H1 (cell line): Measurements from ENCODE around the gene AMBN. TPM values are rescaled to one million over a fixed set of nuclear protein-coding genes. Genes with fewer than 3 reads are reported as not detected.

Experiments used
- CTCF ChIA-PET: fragments of 300-600 bp; sonication (Branson Sonifier 250); formaldehyde crosslinking; loops from one replicate; lab custom pipeline; 2021; ENCODE audit not compliant: partially characterized antibody; lab: Charles Lee
- POLR2A ChIA-PET: fragments of 300-600 bp; sonication (Branson Sonifier 250); formaldehyde crosslinking; loops from one replicate; lab custom pipeline; 2021; ENCODE audit warnings: inconsistent platforms; ENCODE audit not compliant: partially characterized antibody; lab: Charles Lee
- DNase-seq, 2 experiments: peaks; one replicate each; pipeline versions ENCODE4 v3.0.0 to v3.0.0-alpha.2; 2010 to 2022; ENCODE audit warnings: low spot score in 2 of 2, low read depth in 1 of 2, mixed read lengths in 1 of 2
- FAIRE-seq: peaks from 2 replicates; lab custom pipeline; 2011; peaks lifted over from hg19 to GRCh38; lab: Jason Lieb, UNC
- H2AFZ ChIP-seq: 2 replicates; pipeline ENCODE4 v1.8.1; 2012; ENCODE audit warnings: low read length, inconsistent platforms
- H2AK5ac ChIP-seq: 2 replicates; pipeline ENCODE4 v1.6.1; 2013; ENCODE audit warnings: low read depth, low read length
- H2BK120ac ChIP-seq: replicated peaks from 2 replicates; pipeline ENCODE3; 2013; ENCODE audit warnings: low read depth, low read length, inconsistent platforms
- H2BK12ac ChIP-seq: 2 replicates; pipeline ENCODE4 v1.6.1; 2013; ENCODE audit warnings: low read depth, low read length
- H2BK15ac ChIP-seq: 2 replicates; pipeline ENCODE4 v1.6.1; 2013; ENCODE audit warnings: low read length
- H2BK20ac ChIP-seq: 2 replicates; pipeline ENCODE4 v1.6.1; 2013; ENCODE audit warnings: low read length
- H2BK5ac ChIP-seq: 2 replicates; pipeline ENCODE4 v1.6.1; 2013; ENCODE audit warnings: low read depth, low read length
- H3K14ac ChIP-seq: 2 replicates; pipeline ENCODE4 v1.6.1; 2013; ENCODE audit warnings: inconsistent platforms; ENCODE audit not compliant: insufficient read length
- H3K18ac ChIP-seq: 2 replicates; pipeline ENCODE4 v1.6.1; 2013; ENCODE audit warnings: low read length; ENCODE audit errors: extremely low read depth
- H3K23ac ChIP-seq: 2 replicates; pipeline ENCODE4 v1.6.1; 2013; ENCODE audit warnings: inconsistent platforms; ENCODE audit not compliant: insufficient read length
- H3K23me2 ChIP-seq: 2 replicates; pipeline ENCODE4 v1.6.1; 2013; ENCODE audit warnings: low read depth, low read length
- H3K27ac ChIP-seq: 2 replicates; pipeline ENCODE4 v1.6.1; 2011; ENCODE audit warnings: low read depth, low read length, inconsistent platforms
- H3K27me3 ChIP-seq, 4 experiments: replicated peaks in 1 of 4; 1 replicate in 1 of 4; 2 replicates in 3 of 4; pipeline versions ENCODE4 v1.6.1 to v1.8.1; 2011 to 2013; ENCODE audit warnings: low read length in 3 of 4, mild to moderate bottlenecking in 3 of 4, inconsistent platforms in 2 of 4, mixed read lengths in 2 of 4, moderate library complexity in 1 of 4; ENCODE audit not compliant: control insufficient read depth in 3 of 4, insufficient read depth in 3 of 4; ENCODE audit errors: extremely low read depth in 1 of 4
- H3K36me3 ChIP-seq, 4 experiments: 2 replicates each; pipeline versions ENCODE4 v1.6.1 to v1.8.1; 2011 to 2013; ENCODE audit warnings: mild to moderate bottlenecking in 4 of 4, low read length in 3 of 4, moderate library complexity in 2 of 4, control low read depth in 1 of 4, inconsistent platforms in 1 of 4; ENCODE audit not compliant: insufficient read depth in 4 of 4, control insufficient read depth in 2 of 4
- H3K4ac ChIP-seq: replicated peaks from 2 replicates; pipeline ENCODE3; 2013; ENCODE audit warnings: low read length, low read depth, mixed read lengths, inconsistent platforms; ENCODE audit not compliant: insufficient read length
- H3K4me1 ChIP-seq, 4 experiments: replicated peaks in 1 of 4; 1 replicate in 1 of 4; 2 replicates in 3 of 4; pipeline versions ENCODE4 v1.6.1 to v1.8.1; 2011 to 2013; ENCODE audit warnings: low read length in 3 of 4, inconsistent platforms in 2 of 4, mixed read lengths in 1 of 4; ENCODE audit not compliant: insufficient read depth in 4 of 4, control insufficient read depth in 3 of 4
- H3K4me2 ChIP-seq, 2 experiments: 2 replicates each; pipeline versions ENCODE4 v1.6.1 to v1.8.1; 2011 to 2013; ENCODE audit warnings: low read depth in 2 of 2, low read length in 2 of 2, control low read depth in 1 of 2, inconsistent platforms in 1 of 2, mild to moderate bottlenecking in 1 of 2; ENCODE audit not compliant: insufficient read depth in 1 of 2
- H3K4me3 ChIP-seq, 4 experiments: fragments of 200-600, 300-600 bp in 1 of 4; sonication (generic), shearing (Covaris generic), sonication (Bioruptor Twin) in 1 of 4; 2 replicates each; pipeline versions ENCODE4 v1.5.1 to v1.8.1; 2011 to 2016; ENCODE audit warnings: low read length in 4 of 4, low read depth in 3 of 4, control low read depth in 2 of 4, inconsistent platforms in 2 of 4, mild to moderate bottlenecking in 2 of 4, mixed read lengths in 1 of 4, moderate library complexity in 1 of 4; ENCODE audit not compliant: insufficient read depth in 2 of 4; ENCODE audit errors: extremely low read depth in 1 of 4
- H3K56ac ChIP-seq: replicated peaks from 2 replicates; pipeline ENCODE3; 2013; ENCODE audit warnings: low read depth, mild to moderate bottlenecking, mixed read lengths, low read length, inconsistent platforms; ENCODE audit not compliant: insufficient read length
- H3K79me1 ChIP-seq: 2 replicates; pipeline ENCODE4 v1.6.1; 2013; ENCODE audit warnings: low read depth, low read length, control low read depth
- H3K79me2 ChIP-seq, 2 experiments: 2 replicates each; pipeline versions ENCODE4 v1.6.1 to v1.8.1; 2012 to 2013; ENCODE audit warnings: low read length in 2 of 2, mild to moderate bottlenecking in 2 of 2, inconsistent platforms in 1 of 2; ENCODE audit not compliant: insufficient read depth in 2 of 2, control insufficient read depth in 1 of 2
- H3K9ac ChIP-seq, 4 experiments: replicated peaks in 1 of 4; 1 replicate in 1 of 4; 2 replicates in 3 of 4; pipeline versions ENCODE4 v1.6.1 to v1.8.1; 2011 to 2013; ENCODE audit warnings: low read depth in 3 of 4, low read length in 3 of 4, control low read depth in 2 of 4, mild to moderate bottlenecking in 2 of 4, moderate library complexity in 2 of 4, inconsistent platforms in 1 of 4; ENCODE audit errors: extremely low read depth in 1 of 4
- H3K9me3 ChIP-seq, 2 experiments: 2 replicates each; pipeline versions ENCODE4 v1.6.1 to v1.8.1; 2012 to 2013; ENCODE audit warnings: mild to moderate bottlenecking in 2 of 2, moderate library complexity in 2 of 2, control low read depth in 1 of 2, inconsistent platforms in 1 of 2, low read depth in 1 of 2, low read length in 1 of 2, mixed read lengths in 1 of 2; ENCODE audit not compliant: insufficient read depth in 2 of 2
- H4K20me1 ChIP-seq, 2 experiments: replicated peaks in 1 of 2; 2 replicates each; pipeline versions ENCODE3 to v1.8.1; 2011 to 2013; ENCODE audit warnings: inconsistent platforms in 2 of 2, low read length in 2 of 2, mild to moderate bottlenecking in 1 of 2; ENCODE audit not compliant: insufficient read depth in 2 of 2, control insufficient read depth in 1 of 2
- H4K5ac ChIP-seq: 2 replicates; pipeline ENCODE4 v1.6.1; 2013; ENCODE audit warnings: low read length, low read depth, mixed read lengths, inconsistent platforms; ENCODE audit not compliant: insufficient read length
- H4K8ac ChIP-seq: 2 replicates; pipeline ENCODE4 v1.8.0; 2013; ENCODE audit warnings: mild to moderate bottlenecking, moderate library complexity, low read length, inconsistent platforms; ENCODE audit not compliant: insufficient read depth; ENCODE audit errors: extremely low read depth
- H4K91ac ChIP-seq: replicated peaks from 2 replicates; pipeline ENCODE3; 2013; ENCODE audit warnings: low read length, mixed read lengths, inconsistent platforms; ENCODE audit not compliant: insufficient read length
- CBX5 ChIP-seq: fragments of 300-800, 300-1000 bp; sonication (generic); IDR thresholded peaks from 2 replicates; pipeline ENCODE4 v1.7.1; 2016; ENCODE audit warnings: antibody characterized with exemption, low read length, low read depth
- POLR2A ChIP-seq, 2 experiments: IDR thresholded peaks; 1 replicate in 1 of 2; 2 replicates in 1 of 2; pipeline ENCODE4 v1.6.1; 2011; ENCODE audit warnings: low read depth in 2 of 2, low read length in 2 of 2, mild to moderate bottlenecking in 2 of 2; ENCODE audit errors: control extremely low read depth in 1 of 2
- SAP30 ChIP-seq: fragments of 300-600 bp; sonication (generic); IDR thresholded peaks from 2 replicates; pipeline ENCODE4 v1.7.1; 2012; ENCODE audit warnings: low read length, moderate library complexity, mild to moderate bottlenecking, inconsistent platforms; ENCODE audit not compliant: insufficient read depth, insufficient replicate concordance
- TAF7 ChIP-seq: optimal IDR thresholded peaks from 2 replicates; pipeline ENCODE3; 2011; ENCODE audit warnings: low read depth, mild to moderate bottlenecking, inconsistent platforms, low read length, moderate library complexity, borderline replicate concordance
- WGBS, 2 experiments: shearing (Covaris generic) in 1 of 2; methylation state at CpG; one replicate each; pipeline versions ENCODE4 v1.1.6 to v1.1.7; 2013 to 2015; ENCODE audit warnings: low lambda C conversion rate in 2 of 2, mixed read lengths in 2 of 2, inconsistent platforms in 1 of 2, low coverage in 1 of 2, missing lambda C conversion rate in 1 of 2; ENCODE audit not compliant: insufficient replicate concordance in 2 of 2, insufficient coverage in 1 of 2, insufficient read length in 1 of 2; ENCODE audit errors: extremely low coverage in 1 of 2, missing lambda C conversion rate in 1 of 2; 5-methylcytosine and 5-hydroxymethylcytosine counted together
- polyA plus RNA-seq, 7 experiments: library from polyadenylated mRNA; depleted of rRNA in 3 of 7; stranded (reverse) in 5 of 7; unstranded in 2 of 7; fragments of >200 nt in 5 of 7; fragments of 200-250 nt in 2 of 7; gene quantifications; 1 replicate in 5 of 7; 2 replicates in 1 of 7; 4 replicates in 1 of 7; pipeline versions ENCODE4 v1.2.1 to v1.2.3, GENCODE V29; 2011 to 2013; ENCODE audit warnings: missing spikeins in 2 of 7, mixed read lengths in 2 of 7
- total RNA-seq: library from RNA; stranded (reverse); fragmentation: NEBNext Ultra II Directional; extraction: Animal tissue kit (Norgen Biotek cat#: 25700); gene quantifications from 2 replicates; pipeline ENCODE4 v1.2.1, GENCODE V29; 2021

Gene AMBN
- total and polyA plus RNA-seq, 2 of the 8 experiments (the other 6 are each of a cell fraction or from before 2014, with no cell fraction given), result not detected

- Histone ChIP-seq H4K91ac (no peak overlapping the region), H3K4me2 (no peak overlapping the region), H3K27me3 (no peaks in the 10 kb centered on the region), H3K4me3 (no peak overlapping the region), H3K9me3 (no peaks in the 10 kb centered on the region), H3K4ac (no peak overlapping the region), H3K14ac (no peak overlapping the region), H4K5ac (no peak overlapping the region), H3K4me1 (no peaks in the 10 kb centered on the region), H2AK5ac (no peak overlapping the region), H4K8ac (no peak overlapping the region), H2BK120ac (no peak overlapping the region), H3K56ac (no peak overlapping the region), H3K79me1 (no peaks in the 10 kb centered on the region), H3K23ac (no peak overlapping the region), H2AFZ (no peak overlapping the region), H3K36me3 (no peaks in the 10 kb centered on the region), H4K20me1 (no peaks in the 10 kb centered on the region), H2BK12ac (no peak overlapping the region), H3K9ac (no peak overlapping the region), H3K79me2 (no peaks in the 10 kb centered on the region), H3K18ac (no peak overlapping the region), H2BK5ac (no peak overlapping the region), H3K27ac (no peak overlapping the region), H2BK15ac (no peak overlapping the region), H2BK20ac (no peak overlapping the region), H3K23me2 (no peaks in the 10 kb centered on the region)
- FAIRE-seq (no peak), DNase-seq (no peak)
- 76% methylated on average over 1 of the region's 1 CpG; no CpG with 5 or more reads in 1 of the 2 experiments for WGBS, 2 experiments
- CTCF ChIA-PET, result interaction anchor here (1.5 kb wide), 1 partner anchor 23 kb away, joined by 5 read pairs; no protein-coding TSS in a partner anchor
- TF ChIP-seq CBX5, result no peak
- TF ChIP-seq SAP30, result no peak
- TF ChIP-seq POLR2A (IDR thresholded peaks at IDR 0.05; ENCODE audit: control extremely low read depth in 1 of 2, low read depth in 2 of 2, low read length in 2 of 2), result no peak
- TF ChIP-seq TAF7, result no peak
- POLR2A ChIA-PET, result no interaction called here
Observed at GRCh38 chr4:70629469-70630090, 37.5 kb downstream of the AMBN start.
